HG03060 (cell line): ENCODE data around the gene SCUBE1.

Experiments
- ATAC-seq: cut with Tn5 transposase; IDR thresholded peaks from one replicate; pipeline ENCODE4 v1.9.1; 2021; ENCODE audit warnings: low read depth, moderate number of reproducible peaks; ENCODE audit not compliant: unreplicated experiment

Gene SCUBE1

DNA sequence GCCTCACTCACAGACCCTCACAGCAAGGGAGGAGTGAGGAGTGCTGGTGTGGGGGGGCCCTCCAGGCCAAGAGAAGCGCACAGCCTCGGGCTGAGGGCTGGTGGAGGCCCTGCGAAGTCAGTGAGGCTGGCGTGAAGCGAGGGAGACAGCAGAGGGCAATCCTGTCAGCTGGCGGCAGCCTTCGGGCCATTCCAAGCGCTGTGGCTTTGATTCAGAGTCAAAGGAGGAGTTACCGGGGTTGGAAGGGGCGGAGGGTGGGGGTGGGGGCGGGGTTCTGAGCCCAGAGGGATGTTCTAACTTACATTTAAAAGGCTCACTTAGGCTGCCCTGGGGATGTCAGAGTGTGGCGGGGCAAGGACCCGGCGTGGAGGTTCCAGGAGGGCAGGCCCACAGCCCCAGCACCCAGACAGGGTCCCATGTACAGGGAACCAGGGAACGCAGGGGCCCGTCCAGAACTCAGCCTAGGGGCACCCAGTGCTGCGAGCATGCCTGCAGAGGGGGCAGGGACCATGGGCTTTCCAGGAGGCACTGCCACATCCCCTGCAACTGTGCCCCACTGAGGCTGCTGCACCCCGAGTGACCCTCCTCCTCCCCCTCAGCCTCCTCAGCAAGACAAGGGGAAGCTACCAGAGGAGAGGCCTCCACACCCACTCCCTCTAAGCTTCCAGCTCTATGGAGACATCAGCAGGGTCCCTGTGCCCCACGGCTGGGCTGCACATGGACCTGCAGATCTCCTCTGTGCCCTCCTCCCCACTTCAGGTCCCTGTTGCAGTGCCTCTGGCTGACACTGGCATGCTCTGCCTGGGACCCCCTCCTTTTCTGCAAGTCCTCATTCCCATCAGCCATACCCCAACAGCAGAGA, 116.6 kb downstream of the SCUBE1 start:
- no peak for ATAC-seq

DNA sequence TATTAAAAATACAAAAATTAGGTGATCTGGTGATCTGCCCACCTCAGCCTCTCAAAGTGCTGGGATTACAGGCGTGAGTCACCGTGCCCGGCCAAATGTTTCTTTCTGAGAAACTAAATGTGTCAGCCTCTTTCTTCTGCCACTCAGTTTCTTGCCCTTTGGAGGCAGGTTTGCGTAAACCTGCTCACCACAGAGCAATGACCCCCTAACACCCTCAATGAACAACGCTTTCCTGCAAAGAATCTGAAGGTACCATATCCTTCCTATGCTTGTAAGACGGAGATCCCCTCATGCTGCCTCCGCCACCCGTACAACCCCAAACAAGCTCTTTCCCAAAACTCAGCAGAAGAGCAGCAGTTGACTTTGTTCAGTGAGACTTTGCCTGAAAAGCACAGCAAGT, 117.6 kb downstream of the SCUBE1 start:
- no peak for ATAC-seq

GRCh38 chr22:43222987-43223386, 120.2 kb downstream of the SCUBE1 start:
- no peak for ATAC-seq

DNA sequence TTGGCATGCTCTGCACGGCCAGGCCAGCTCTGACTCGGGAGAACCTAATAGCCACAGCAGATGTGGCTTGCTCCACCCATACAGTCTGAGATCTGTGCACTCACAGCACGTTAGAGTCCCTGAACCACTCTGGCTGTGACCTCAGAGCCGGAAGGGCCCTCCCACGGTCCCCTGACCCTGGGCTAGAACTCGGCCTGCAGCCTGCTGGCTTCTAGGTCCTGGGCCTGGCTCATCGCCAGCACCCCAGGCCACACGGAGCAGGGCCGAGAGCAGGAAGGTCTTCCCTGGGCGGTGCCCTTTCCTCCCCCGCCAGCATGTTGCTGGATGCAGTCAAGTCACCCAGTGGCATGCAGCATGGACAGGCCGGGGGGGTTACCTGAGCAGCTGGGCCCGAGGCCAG, 120.9 kb downstream of the SCUBE1 start:
- no peak for ATAC-seq

DNA sequence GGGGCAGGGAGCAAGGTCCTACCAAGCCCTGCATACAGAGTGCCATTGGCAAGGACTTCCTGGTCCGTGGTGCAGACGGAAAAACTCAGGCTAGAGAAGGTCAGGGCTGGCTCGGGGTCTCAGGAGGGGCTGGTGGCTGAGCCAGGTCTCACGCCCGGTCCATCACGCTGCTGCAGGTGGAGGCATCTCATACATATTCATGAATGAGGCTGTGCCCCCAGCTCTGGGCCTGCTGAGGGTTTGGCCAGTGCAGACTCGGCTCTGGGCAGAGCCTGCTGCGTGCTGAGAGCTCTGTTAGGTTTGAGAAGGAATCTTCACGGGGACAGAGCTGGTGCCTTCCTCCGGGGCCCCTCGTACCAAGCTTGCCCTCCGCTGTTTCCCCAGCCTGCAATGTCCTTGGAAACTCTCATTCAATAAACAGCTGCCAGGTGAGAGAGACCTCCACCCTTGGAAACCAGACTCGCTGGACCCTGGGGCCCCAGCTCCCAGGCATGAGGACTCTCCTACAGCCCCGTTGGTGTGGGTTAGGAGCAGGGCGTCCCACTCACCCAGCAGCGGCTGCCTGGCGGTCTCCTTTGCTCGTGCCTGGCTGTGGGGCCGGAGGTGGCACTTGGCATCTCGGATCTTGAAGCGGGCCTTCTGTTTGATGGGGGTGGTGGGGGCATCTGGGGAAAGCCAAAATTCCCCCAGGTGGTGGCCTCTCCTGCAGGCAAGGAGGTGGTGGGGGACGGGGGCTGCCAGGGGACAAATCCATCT, 122.4 kb downstream of the SCUBE1 start:
- ATAC-seq: no peak

- ATAC-seq: no peak
These were observed 124.4 kb downstream of the SCUBE1 start for GRCh38 chr22:43218786-43219185.

- no peak for ATAC-seq
These were observed 125.7 kb downstream of the SCUBE1 start for GRCh38 chr22:43217285-43218030.

- no peak for ATAC-seq
These were observed 126.4 kb downstream of the SCUBE1 start for GRCh38 chr22:43216738-43217137.

DNA sequence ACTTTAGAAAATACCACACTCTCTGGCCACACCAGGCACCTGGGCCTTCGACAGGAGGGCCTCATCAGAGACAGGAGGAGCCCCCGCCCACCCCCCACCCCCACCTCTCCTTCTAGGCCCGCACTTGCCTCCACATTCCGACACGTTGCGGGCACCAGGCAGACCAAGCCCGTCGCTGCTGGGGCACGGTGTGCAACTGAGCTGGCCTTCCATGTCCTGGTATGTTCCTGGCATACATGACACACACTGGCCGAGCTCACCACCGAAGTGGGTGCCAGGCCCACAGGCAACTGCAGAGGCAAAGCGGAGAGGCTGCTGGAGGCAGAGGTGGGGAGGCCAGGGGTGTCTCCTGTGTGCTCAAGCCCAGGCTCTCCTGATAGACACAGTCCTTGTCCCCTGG, 129.2 kb downstream of the SCUBE1 start:
- no peak for ATAC-seq

DNA sequence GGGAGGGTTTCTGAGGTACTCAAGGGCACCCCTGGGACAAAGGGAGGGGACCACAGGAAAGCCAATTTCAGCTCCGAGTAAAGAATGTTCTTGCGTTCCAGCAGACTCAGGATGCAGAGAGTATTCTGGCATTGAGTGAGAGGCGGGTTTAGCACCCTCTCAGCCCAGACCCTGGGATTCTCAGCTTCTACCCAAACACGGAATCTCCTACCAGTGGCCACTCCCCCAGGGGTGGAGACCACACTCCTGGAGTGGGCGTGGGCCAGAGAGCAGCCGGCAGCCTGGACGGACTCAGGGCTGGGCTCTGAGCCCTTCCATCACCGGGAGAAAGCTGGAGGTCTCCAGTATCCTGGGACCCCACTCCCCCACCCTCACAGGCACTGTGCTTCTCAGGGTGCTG, 130.1 kb downstream of the SCUBE1 start:
- ATAC-seq: no peak

GRCh38 chr22:43212434-43212952, 130.7 kb downstream of the SCUBE1 start:
- no peak for ATAC-seq

DNA sequence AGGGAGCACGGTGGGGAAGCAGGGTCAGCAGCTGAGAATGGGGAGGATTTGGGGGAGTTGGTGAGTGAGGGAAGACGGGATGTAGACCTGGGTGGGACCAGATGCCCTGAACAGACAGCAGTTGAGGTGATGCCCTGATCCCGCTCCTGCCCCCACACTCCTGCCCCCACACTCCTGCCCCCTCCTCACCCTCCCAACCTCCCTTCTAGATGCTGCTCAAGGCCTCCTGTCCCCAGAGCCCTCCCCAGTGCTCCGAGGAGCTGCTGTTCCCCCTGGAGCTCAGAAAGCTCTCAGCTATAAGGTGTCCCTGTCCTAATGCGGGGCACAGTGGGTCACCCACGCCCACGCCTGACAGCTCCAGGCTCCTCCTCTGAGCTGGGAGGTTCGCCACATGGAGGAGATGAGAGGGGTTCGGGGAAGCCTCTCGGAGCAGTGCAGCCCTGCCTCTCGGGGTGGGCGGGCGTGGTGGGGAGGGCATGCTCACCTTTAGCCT, 131.2 kb downstream of the SCUBE1 start:
- no peak for ATAC-seq

GRCh38 chr22:43210631-43211515, 132.3 kb downstream of the SCUBE1 start:
- no peak for ATAC-seq

DNA sequence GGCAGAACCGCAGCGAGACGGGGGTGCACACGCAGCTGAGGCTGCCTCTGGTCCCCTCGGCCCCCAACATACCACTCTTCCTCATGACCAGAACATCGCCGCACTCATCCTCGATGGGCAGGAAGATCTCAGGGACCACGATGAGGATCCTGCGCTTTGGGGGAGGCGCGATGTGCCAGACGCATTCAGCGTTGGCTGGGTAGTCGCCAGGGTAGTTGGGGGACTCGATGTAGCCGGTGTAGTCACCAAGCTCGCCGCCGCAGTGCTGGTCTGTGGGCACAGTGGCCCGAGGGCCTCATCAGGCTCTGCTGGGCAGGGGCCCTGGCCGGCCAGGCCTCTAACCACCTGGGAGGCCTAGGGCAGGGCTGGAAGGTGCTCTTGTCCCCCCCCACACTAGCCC, 133.2 kb downstream of the SCUBE1 start:
- ATAC-seq: no peak

DNA sequence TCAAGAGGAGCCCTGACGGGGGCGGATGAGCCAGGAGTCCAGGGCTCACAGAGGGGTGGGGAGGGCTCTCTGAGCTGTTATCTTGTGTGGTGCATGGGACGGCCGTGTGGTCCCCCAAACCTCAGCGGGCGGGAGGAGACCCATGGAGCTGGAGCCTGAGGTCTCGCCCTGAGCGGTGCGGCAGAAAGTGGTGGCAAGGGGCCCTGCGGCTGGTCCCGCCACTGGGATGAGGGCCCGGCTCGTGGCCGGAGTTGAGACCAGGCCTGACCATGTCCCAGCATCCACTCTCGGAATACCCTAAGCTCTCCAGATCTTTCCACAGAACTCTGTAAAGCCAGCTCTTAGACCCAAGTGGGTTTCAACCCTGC, 133.7 kb downstream of the SCUBE1 start:
- no peak for ATAC-seq

DNA sequence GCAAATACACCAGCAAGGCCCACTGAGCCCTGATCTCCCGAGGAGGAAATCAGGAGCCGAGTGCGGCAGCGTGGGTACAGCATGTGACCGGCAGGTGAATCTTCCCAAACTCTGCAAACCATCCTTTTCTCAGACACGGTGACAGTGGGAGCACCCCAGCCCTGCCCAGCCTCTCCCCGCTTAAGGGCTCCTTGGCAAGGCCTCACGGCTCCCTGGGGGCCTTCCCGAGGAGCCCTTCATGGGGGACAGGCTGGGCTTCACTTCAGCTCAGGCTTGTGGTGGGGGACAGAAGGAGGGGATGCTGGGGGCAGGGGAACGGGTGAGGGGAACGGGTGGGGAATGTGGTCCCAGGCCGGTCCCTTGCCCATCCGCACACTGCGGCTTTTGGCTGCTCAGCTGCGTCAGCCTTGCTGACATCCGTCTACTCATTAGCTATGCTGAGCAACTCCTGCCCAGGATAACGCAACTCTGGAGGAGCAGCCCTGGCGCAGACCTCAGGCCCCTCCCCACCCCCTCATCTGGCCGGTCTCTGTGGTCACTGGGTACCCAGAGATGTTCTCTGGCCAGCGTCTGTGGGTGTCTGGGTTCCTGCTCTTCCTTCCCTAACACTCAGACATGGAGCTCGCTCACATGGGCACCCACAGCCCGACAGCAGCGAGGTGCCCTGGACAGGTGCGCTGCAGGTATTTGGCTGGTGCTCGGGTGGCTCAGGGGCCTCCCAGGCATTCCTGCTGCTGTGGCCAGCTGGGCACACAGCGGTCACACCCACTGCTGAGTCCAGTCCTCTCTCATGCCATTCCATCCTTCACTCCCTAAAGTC, 134.3 kb downstream of the SCUBE1 start:
- no peak for ATAC-seq

DNA sequence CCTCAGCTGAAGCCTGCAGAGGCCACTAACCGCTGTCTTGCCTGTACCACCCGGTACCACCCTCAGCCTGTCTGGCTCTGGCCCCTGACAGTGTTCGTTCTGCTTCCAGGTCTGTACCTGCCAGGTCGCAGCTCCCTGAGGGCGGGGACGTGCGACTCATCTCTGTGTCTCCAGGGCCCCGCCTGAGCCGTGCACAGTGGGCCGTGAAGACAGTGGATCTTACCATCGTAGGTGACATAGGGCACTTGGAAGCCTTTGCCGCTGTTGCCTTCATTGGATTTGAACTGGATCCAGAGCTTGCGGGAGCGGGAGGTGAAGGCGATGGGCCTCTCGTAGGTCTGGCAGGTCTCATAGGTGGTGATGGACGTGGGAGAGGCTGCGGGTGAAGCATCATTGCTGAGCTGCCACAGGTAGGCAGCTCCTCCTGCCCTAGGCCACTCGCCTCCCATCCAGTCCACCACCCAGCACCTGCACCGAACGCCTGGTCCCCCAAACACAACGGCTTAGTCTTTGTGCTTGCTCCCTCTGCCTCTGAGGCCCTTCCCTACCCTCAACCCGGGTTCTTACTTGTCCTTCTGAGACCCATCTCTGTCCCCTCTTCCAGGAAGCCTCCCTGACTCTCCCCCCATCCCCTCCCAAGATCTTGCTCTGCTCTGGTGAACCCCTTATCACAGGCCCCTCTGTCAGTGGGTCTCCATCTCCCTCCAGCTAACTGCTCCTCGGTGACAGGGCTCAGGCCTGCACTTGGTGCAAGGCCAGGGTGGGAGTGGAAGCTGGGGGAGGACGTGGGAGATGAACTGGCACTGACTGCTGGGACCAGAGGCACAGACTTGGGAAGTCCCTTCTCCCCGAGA, 135.1 kb downstream of the SCUBE1 start:
- ATAC-seq: no peak

DNA sequence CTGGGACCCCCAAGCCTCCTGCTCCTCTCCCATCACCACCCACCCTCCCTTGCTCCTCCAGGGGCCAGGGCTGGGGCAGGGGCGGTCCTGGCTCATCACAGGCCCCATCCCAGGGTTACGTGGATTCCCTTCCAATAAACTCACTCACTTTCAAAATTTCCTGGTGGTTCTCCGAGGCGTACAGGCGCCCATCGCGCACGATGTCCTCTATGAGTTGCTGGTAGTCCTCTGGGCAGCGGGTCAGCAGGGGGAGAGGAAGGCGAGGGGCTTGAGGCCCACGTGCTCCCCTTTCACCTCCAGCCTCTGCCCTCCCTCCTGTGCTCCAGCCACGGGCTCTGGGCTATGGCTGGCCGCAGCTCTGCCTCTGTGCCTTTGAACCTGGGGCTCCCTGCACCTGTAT, 135.8 kb downstream of the SCUBE1 start:
- ATAC-seq: no peak
